GM18498 (cell line): ENCODE results near the gene ADCY9.
"Not testable (repeated sequence)": the region's sequence is repeated elsewhere in the genome, so short reads cannot be mapped to it uniquely, and the experiment has no call there.

Experiments used
- ATAC-seq: cut with Tn5 transposase; IDR thresholded peaks from one replicate; pipeline ENCODE4 v1.9.1; 2021; ENCODE audit warnings: mild to moderate bottlenecking, moderate library complexity; ENCODE audit not compliant: unreplicated experiment

The ADCY9 gene

DNA sequence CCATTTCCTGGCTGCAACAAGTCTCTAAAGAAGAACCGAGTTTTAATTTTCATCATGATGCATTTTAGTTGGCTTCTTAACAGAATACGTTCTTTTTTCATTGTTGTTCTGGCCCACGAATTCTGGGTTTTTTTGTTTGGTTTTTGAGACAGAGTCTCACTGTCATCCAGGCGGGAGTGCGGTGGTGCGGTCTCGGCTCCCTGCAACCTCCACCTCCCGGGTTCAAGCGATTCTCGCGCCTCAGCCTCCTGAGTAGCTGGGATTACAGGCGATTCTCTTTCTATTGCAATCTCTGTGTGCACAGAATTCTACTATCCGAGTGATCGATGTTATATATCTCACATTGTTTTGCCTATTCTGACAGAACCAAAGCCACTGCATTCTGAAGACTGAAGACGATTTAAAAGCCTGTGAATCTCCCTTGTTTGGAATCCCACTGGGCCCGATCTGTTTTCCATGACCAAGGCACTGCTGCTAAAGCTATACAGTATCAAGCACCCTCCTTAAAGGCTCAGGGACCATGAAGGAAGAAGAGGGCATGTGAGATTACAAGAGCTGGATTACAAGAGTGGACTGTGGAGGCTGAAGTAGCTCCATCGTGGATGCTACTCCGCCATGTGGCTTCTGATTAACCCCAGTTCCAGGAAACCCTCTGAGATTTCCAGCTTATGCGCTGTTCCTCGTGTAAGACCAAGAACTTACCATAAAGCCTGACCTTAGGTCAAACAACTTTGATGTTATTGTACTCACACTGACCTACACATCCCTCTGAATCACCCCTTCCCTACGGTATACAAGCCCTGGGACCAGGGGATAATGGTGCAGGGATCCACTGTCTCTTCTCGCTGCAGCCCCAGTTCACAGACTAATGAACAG lies 44.3 kb downstream of the ADCY9 start:
- ATAC-seq: no peak

DNA sequence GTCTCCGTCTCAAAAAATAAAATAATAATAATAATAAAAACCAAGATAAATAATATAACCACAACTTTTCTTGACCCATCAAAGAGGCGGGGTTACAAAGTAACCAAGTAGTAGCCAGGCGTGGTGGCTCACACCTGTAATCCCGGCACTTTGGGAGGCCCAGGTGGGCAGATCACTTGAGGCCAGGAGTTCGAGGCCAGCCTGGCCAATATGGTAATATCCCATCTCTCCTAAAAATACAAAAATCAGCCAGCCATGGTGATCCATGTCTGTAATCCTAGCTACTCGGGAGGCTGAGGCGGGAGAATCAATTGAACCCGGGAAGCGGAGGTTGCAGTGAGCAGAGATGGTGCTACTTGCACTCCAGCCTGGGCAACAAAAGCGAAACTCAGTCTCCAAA lies 45.3 kb downstream of the ADCY9 start:
- ATAC-seq: no peak

DNA sequence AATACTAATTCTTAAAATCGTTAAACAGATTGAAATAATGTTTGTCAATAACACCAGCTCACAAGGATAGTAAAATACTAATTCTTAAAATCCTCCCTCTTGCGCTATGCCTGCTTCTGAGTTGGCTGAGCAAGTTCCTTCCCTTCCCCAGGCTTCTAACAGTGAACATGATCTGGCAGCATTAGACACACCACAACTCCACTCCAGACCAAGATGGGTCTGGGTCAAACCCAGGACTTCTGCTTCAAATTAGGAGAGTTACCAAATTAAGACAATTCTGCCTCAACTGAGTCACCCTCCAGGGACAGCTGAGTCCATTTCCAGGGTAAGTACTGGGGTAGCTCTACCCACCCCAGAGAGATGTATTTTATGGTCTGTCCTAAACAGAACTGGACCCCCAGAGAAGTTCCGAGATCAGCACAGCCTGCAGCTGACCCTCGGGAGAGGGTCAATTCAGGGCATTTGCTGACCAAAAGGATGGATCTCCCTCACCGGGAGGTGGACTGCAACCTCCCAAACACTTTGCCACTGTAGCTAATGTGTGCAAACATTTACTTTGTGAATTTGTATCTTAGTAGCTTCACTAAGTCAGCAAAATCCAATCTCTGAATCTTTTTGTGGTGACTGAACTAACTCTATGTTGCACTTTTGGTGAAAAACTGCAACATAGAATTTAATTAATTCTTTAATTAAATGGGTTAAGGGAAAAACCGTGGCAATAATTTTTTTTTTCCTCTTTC lies 48.8 kb downstream of the ADCY9 start:
- ATAC-seq: no peak

DNA sequence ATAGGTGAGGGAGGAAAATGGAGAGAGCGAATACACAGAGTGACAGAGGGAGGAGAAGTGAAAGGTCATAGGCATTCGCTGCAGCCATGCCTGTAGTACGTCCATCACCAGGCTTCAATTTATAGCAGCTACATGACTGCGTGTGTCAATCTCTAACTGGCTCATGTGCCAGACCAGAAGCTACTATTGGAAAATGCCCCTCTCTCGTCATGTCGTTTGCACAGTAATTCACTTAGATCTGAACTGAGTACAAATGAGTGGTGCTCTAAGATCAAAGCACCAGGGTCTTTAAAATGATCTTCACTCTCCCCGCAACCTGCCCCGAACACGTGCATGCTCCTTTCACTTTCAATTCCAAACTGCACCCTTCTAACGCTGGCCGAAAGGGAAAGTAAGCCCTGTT lies 51.3 kb downstream of the ADCY9 start:
- no peak for ATAC-seq

DNA sequence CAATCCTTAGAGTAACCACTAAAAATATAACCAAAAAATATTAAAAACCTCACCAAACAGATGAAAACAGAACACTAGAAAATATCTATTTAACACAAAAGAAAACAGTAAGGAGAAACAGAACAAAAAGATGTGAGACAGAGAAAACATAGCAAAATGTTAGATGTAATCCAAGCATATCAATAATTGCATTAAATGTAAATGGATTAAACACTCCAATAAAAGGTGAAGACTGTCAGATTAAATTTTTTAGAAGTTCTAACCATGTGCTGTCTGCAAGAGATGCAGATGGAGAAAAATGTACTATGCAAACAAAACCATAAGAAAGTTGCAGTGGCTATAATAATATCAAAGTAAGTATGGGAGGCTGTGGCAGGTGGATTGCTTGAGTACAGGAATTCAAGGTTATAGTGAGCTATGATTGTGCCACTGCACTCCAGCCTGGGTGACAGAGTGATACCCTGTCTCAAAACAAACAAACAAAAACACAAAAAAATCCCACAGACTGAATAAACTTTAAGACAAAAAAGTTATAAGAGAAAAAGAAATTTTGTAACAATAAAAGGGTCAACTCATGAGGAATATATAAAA lies 53.9 kb downstream of the ADCY9 start:
- no peak for ATAC-seq

DNA sequence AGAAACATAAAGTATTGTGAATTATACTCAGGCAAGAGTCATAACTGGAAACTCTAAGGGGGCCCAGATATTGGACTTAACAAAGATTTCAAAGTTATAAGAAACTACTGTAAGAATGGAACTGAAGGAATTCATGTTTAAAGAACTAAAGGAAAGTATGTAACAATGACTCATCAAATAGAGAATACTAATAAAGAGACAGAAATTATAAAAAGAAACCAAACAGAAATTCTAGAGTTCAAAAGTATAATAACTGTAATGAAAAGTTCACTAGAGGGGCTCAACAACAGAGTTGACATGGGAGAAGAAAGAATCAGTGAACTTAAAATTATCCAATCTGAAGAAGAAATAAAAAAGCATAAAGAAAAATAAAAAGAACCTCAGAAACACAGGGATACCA lies 55.4 kb downstream of the ADCY9 start:
- ATAC-seq: no peak

DNA sequence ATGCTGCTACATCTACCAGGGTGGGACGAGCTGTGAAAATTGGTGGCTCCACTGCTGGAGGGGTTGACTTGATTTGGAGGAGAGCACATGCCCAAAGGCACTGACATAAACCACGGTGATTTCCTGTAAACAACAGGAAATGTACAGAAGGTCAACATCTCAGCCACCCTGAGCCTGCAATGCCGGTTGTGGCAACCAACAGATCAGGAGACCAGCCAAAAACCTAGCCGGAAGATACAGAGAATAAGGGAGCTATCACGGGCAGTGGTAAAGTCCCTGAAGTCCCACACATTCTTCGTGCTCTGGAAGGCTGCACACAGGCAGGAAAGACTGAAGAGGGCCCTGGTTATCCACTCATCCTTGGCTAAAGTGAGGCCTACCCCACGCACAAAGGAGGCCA lies 56.2 kb downstream of the ADCY9 start:
- no peak for ATAC-seq

DNA sequence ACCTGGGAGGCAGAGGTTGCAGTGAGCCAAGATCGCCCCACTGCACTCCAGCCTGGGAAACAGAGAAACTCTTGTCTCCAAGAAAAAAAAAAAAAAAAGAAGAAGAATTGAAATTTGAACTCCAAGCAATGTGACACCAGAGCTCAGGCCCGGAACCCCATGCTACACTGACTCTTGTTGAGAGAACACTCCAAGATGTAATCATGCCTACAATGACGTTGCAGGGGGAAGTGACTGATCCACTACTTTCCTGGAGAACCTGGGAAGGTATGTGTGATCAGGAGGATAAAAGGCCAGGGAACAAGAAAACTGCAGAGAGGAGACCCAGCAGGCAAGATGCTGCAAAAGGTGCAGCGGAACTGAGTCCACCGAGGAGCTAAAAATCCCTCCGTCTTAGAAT lies 57.9 kb downstream of the ADCY9 start:
- no peak for ATAC-seq

DNA sequence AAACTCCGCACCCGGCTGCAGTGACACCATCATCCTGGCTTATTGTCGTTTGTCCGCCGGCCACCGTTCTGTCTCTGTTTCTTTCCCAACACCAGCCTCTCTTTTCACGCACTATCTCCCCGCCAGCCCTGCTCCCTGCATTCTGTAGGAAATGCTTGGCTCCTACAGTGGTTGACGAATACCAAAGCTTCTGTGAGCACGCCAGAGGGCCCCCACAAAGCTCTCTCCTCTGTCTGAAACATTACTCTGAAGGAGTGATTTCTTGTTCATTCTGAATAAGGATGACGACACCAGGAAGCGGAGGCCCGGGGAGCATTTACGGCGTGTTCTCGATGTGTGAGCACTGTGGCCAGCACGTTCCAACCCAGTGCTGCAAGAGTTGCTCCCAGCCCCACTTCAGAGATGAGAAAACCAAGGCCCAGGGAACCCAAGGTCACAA lies 58.8 kb downstream of the ADCY9 start:
- ATAC-seq: no peak

DNA sequence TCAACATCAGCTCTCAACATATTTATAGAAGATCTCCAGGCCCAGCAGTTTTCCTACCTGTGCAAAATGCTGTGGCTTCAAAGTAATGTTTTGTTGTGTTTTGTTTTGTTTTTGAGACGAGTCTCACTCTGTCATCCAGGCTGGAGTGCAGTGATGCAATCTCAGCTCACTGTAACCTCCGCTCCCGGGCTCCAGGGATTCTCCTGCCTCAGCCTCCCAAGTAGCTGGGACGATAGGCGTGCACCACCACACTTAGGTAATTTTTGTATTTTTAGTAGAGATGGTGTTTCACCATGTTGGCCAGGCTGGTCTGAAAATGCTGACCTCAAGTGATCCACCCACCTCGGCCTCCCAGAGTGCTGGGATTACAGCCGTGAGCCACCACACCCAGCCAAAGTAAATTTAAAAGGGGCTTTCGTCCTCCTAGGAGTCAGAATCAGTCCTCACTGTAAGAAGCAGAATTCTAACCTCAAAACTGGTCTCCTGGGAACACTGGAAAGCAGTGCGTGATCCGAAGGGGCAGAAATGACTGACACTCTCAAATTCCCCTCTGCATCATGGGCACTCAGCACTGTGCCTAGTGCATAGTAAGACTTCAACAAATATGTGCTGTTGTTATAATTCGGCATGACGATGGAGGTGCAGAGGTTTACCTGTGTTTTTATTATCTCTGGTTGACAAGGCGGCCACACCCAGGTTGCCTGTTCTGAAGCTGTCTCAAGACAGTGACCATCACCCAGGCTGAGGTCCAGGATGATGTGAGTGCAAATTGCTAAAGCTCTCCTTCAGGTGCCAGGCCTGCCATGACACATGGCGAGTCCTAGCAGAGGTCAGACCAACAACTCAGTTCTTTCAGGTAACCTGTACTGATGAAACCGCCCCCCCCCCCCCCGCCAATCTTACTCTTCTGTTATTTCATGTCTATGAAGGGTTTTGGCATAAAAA lies 59.8 kb downstream of the ADCY9 start:
- no peak for ATAC-seq

DNA sequence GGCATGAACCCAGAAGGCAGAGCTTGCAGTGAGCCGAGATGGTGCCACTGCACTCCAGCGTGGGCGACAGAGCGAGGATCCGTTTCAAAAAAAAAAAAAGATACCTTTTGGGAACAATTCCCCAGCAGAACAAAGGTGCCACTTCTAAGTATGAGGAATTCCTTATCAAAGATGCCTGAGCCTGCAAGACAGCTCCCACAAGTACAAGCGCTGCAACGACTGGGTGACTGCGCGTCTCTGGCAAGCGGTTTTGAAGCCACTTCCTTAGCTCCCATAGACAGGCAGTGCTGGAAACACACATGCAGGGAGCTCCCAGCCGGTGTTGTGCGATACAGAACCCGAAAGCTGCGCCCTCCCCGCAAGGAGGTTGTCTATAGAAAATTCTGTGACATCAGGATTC lies 60.5 kb downstream of the ADCY9 start:
- ATAC-seq: no peak

DNA sequence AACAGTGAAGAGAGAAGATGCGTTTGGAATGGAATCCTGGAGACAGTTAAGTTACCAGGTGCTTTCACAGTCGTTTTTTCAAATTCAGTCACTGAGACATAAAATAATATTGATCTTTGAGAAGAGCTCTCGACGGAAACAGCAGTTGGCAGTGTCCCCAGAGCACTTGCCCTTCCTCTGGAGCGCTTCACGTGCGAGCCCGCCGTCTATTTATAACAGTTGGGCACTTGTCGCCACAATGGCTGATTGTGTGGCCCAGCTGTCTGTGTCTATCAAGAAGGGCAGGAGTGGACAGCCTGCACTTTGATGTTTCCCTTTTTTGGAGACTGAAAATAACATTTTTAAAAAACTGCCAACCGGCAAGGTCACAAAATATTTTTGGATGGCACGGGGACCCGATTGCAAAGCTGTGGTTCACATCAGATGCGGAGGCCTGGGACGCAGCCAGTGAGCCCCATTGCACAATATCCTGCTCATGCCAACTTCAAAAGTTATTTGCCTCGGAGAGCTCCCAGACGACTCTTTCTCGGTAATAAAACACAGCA lies 62.9 kb downstream of the ADCY9 start:
- ATAC-seq: no peak

DNA sequence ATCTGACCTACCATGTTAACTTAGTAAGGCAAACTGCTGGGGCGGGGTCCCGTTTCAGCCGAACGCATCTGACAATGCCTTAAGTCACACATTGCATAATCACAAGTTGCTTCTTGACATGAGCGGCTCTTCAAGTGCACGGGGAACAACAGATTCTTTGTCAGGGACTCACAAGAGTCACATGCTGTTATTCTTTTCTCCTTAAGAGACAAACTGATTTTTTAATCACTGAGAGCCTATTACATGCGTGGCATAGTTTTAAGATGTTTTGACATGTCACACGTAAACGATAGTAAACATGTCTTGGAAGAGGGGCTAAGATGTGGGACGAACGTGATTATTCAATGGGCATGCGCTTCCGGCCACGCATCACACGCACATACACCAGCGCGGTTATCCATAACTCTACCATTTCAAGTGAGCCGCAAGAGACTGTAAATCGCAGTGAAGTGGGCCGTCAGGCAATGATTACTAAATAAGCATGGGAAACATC lies 63.4 kb downstream of the ADCY9 start:
- no peak for ATAC-seq

DNA sequence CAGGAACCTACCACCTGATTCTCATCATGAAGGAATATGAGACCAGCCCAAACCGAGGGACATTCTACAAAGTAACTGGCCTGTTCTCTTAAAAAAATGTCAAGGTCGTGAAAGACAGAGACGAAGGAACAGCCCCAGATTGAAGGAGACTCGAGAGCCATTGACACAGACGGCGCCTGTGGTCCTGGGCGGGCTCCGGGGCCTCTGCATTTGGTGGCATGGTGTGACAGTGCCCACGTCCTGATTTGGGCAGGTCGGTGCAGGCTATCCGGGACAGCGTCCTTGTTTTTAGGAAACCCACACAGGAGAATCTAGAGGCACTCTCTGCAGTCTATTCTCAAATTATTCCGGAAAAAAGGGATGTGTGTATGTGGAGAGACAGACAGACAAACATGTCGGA lies 64.1 kb downstream of the ADCY9 start:
- no peak for ATAC-seq

DNA sequence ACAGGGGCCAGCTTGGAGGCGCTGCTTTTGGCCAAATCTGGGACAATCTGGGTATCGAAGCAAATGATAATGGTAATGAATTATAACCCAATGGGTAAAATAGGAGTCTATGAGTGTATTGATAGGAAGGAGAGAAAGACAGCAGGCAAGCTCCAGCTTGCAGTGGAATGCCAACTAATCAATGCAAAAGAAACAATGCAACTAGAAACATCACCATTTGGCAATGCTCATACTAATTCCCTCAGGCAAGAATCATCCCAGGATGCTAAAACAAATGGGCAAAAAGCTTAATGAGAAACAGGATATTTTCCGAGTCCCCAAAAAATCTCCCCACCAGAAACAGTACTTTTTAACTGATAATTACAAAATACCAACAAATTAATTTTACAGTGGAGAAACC lies 64.7 kb downstream of the ADCY9 start:
- ATAC-seq: no peak

DNA sequence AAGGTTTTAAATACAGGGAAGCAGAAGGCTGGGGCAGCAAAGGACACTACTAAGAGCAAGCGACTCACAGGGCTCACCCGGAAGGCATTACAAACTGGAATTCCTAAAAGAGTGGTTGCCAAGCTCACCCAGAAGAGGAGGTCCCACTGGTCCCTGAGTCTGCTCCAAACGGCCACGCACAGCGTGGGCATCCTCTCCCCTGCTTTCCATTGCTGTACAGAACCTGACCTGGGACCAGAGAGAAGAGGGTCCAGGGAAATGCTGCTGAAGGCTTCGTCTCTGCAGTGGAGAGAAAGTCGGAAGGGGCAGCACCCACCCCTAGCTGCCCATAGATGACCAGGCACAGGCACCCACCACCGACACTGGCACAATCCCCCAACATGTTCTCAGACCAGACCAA lies 67.2 kb downstream of the ADCY9 start:
- ATAC-seq: no peak

DNA sequence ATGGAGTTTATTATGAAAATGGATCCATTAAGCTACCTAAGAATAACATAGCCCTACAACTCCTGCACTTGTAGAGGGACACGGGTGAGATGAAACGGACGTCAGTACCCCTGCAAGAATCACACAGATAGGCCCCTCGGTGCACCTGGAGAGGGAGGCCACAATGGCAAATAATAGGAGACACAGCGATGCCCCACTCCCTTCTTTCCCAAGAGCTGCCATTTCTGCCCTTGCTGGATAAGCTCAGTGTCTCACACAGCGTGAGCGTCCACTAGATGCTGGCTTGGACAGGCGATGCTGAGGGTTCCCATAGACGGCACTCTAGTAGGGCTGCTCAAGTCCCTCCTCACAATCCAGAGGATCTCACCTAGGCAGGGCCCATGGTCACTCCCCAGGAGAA lies 67.8 kb downstream of the ADCY9 start:
- ATAC-seq: no peak

DNA sequence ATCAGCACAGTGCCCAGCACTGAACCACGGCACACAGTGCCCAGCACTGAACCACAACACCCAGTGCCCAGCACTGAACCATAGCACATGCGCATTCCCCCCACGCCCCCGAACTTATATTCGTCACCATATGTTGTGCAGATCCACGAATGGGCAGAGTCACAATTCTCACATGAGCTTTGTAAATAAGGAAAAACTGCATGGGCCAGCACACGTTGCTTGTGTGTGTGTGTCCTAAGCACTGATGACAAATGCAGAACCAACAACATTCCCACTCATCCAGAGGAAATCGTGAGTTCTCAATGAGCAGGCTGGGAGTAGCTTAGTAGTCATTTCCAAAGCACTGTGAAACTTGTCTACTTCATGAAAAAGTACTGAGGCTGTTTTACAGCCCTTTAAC lies 70.0 kb downstream of the ADCY9 start:
- ATAC-seq: no peak

DNA sequence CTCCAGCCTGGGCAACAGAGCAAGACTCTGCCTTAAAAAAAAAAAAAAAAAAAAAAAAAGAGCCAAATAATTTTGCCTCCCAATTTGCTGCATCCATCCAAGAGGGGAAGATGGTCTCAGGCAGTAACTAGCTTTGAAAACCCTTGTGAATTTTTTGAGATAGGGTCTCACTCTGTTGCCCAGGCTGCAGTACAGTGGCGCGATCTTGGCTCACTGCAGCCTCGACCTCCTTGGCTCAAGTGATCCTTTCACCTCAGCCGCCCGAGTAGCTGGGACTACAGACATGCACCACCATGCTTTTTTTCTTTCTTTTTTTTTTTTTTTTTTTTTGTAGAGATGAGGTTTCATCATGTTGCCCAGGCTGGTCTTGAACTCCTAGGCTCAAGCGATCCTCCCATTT lies 70.7 kb downstream of the ADCY9 start:
- ATAC-seq: not testable (repeated sequence)

DNA sequence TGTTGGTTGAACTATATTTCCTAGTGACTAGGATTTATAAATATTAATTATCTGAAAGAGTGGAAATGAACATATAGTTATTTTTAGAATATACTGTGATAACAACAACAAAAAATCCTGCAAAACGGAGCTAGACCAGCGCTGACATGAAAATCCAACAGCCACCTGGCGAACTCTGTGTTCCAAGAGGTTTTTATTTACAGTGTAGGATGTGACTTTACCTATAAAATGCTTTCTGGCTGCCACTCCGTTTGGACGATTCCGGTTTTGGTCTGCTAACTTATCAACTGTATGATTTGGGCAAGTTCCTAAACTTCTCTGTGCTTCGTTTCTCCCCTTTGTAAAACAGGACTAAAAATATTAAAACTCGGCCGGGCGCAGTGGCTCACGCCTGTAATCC lies 73.7 kb downstream of the ADCY9 start:
- ATAC-seq: no peak
